HL-60 (cell line): ENCODE measurements around the gene CIT.

Experiments
- DNase-seq, 2 experiments: peaks; one replicate each; pipeline ENCODE4 v3.0.0-alpha.2; 2010 to 2020; ENCODE audit warnings: low read depth in 1 of 2, low spot score in 1 of 2
- H3K27ac ChIP-seq: fragments of 250-450 bp; sonication (Bioruptor Pico); replicated peaks from 2 replicates; pipeline ENCODE4 v1.5.1; 2020; ENCODE audit warnings: mild to moderate bottlenecking, moderate library complexity
- H3K27me3 ChIP-seq: fragments of 250-450 bp; sonication (Bioruptor Pico); 2 replicates; pipeline ENCODE4 v1.5.1; 2021; ENCODE audit warnings: mild to moderate bottlenecking, moderate library complexity; ENCODE audit not compliant: insufficient read depth, poor library complexity, severe bottlenecking
- H3K4me3 ChIP-seq: replicated peaks from 2 replicates; pipeline ENCODE4 v1.5.1; 2011; ENCODE audit warnings: mild to moderate bottlenecking, control low read depth, low read length; ENCODE audit not compliant: insufficient read depth
- GABPA ChIP-seq: IDR thresholded peaks from 2 replicates; pipeline ENCODE4 v1.6.1; 2012; ENCODE audit warnings: low read depth
- POLR2AphosphoS5 ChIP-seq: IDR thresholded peaks from 2 replicates; pipeline ENCODE4 v1.6.1; 2012; ENCODE audit warnings: low read depth
- SPI1 ChIP-seq: IDR thresholded peaks from 2 replicates; pipeline ENCODE4 v1.6.1; 2012; ENCODE audit warnings: low read depth, mild to moderate bottlenecking, borderline replicate concordance
- TF ChIP-seq, protein P1 (sequence below): IDR thresholded peaks from one replicate; pipeline ENCODE4 v1.5.1; 2011; ENCODE audit warnings: low read length, control low read depth, inconsistent platforms; ENCODE audit not compliant: insufficient read depth
- TF ChIP-seq, protein P2 (sequence below): IDR thresholded peaks from 2 replicates; pipeline ENCODE4 v1.6.1; 2012; ENCODE audit warnings: low read depth; ENCODE audit not compliant: insufficient replicate concordance

Gene CIT

DNA sequence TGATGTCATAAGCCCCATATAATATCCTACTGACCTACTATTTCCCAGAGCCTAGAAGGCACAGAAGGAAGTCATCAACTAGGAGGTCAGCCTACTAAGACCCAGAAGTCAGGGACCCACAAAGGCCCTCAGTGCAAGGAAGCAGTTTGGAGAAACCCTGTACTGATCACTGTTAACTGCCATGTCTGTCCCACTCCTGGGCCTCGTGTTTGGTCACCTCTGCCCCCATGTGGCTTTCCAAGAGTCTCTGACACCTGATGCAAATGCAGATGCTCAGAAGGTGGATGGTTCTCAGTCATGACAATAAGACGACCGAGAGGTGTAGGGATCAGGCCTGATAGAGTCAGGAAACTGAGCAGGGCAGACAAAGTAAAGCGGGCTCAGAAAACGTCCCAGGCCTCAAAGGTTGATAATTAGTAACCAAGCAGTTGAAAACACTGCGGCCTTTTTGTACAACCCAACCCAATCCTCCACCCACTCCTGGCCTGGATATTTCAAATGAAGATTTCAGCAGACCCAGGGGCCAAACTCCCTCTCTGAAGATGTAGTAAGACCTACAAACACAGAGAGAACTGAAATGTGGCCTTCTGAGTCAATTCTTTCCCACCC, 185.8 kb downstream of the CIT start:
- TF ChIP-seq, protein P1, sequence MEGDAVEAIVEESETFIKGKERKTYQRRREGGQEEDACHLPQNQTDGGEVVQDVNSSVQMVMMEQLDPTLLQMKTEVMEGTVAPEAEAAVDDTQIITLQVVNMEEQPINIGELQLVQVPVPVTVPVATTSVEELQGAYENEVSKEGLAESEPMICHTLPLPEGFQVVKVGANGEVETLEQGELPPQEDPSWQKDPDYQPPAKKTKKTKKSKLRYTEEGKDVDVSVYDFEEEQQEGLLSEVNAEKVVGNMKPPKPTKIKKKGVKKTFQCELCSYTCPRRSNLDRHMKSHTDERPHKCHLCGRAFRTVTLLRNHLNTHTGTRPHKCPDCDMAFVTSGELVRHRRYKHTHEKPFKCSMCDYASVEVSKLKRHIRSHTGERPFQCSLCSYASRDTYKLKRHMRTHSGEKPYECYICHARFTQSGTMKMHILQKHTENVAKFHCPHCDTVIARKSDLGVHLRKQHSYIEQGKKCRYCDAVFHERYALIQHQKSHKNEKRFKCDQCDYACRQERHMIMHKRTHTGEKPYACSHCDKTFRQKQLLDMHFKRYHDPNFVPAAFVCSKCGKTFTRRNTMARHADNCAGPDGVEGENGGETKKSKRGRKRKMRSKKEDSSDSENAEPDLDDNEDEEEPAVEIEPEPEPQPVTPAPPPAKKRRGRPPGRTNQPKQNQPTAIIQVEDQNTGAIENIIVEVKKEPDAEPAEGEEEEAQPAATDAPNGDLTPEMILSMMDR, result no peak
- TF ChIP-seq, protein P2, sequence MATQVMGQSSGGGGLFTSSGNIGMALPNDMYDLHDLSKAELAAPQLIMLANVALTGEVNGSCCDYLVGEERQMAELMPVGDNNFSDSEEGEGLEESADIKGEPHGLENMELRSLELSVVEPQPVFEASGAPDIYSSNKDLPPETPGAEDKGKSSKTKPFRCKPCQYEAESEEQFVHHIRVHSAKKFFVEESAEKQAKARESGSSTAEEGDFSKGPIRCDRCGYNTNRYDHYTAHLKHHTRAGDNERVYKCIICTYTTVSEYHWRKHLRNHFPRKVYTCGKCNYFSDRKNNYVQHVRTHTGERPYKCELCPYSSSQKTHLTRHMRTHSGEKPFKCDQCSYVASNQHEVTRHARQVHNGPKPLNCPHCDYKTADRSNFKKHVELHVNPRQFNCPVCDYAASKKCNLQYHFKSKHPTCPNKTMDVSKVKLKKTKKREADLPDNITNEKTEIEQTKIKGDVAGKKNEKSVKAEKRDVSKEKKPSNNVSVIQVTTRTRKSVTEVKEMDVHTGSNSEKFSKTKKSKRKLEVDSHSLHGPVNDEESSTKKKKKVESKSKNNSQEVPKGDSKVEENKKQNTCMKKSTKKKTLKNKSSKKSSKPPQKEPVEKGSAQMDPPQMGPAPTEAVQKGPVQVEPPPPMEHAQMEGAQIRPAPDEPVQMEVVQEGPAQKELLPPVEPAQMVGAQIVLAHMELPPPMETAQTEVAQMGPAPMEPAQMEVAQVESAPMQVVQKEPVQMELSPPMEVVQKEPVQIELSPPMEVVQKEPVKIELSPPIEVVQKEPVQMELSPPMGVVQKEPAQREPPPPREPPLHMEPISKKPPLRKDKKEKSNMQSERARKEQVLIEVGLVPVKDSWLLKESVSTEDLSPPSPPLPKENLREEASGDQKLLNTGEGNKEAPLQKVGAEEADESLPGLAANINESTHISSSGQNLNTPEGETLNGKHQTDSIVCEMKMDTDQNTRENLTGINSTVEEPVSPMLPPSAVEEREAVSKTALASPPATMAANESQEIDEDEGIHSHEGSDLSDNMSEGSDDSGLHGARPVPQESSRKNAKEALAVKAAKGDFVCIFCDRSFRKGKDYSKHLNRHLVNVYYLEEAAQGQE, result no peak
- TF ChIP-seq SPI1 (no peak), POLR2AphosphoS5 (no peak), GABPA (no peak)
- DNase-seq, result no peak
- H3K27me3 ChIP-seq, result no peaks in the 10 kb centered on the region
- H3K4me3 ChIP-seq, result no peak overlapping the region
- H3K27ac ChIP-seq, result no peak overlapping the region

DNA sequence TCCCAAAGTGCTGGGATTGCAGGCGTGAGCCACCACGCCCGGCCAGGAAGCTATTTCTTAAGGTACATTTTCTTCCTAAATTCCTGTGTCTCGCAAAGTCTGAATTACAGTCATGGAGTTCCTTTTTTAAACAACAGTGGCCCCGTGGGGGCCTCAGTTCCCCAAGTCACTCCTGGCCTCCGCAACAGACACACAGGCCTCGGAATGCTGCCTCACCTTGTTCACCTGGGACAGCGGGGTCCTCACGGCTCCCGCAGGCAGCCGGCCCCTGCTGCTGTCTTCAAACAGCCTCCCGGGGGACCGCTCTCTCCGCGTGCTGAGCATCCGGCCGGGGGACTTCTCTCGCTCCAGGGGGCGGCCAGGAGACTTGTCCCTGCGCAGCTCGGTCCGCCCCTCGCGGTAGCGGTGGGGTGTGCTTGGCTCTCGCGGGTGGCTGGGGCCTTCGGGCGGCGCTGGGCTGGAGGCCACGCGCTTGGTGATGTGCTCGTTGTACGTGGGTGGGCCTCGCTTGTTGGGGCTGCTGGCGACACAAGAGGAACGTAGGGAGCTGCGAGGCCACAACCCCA, 187.1 kb downstream of the CIT start:
- no peak for DNase-seq
- Histone ChIP-seq H3K27me3 (no peaks in the 10 kb centered on the region), H3K27ac (no peak overlapping the region), H3K4me3 (no peak overlapping the region)
- TF ChIP-seq, protein P2, result no peak
- TF ChIP-seq SPI1 (no peak), POLR2AphosphoS5 (no peak), GABPA (no peak)
- TF ChIP-seq, protein P1, result no peak

DNA sequence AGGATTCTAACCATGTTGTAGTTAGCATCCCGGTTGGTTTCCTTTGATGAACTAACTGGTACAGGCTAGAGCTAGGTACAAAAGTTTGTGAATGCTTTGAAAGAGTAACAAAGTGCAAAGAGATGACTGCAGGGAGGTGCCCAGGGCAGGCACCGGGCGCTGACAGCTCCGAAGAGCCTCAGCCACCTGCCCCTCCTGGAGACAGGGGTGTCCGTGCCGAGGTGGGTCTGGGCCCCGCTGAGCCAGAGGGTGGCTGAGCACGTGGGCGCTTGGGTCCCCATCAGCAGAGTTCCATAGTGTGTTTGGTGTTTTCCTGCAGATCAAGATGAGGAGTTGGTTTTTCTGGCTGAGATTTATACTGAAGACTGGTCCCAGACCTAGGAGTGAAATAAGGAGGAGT, 189.2 kb downstream of the CIT start:
- Histone ChIP-seq H3K27ac (no peak overlapping the region), H3K27me3 (no peaks in the 10 kb centered on the region), H3K4me3 (no peak overlapping the region)
- no peak for DNase-seq
- TF ChIP-seq, protein P2, result no peak
- TF ChIP-seq, protein P1, result no peak
- TF ChIP-seq POLR2AphosphoS5 (no peak), GABPA (no peak), SPI1 (no peak)
